22Rv1 (cell line): Measurements from ENCODE around the gene KRT24.

Experiments
- CTCF ChIP-seq: fragments of 450-650 bp; IDR thresholded peaks from 2 replicates; pipeline ENCODE4 v1.5.1; 2017; ENCODE audit warnings: mild to moderate bottlenecking
- ZFX ChIP-seq: fragments of 450-650 bp; IDR thresholded peaks from 2 replicates; pipeline ENCODE4 v1.6.1; 2017; ENCODE audit warnings: antibody characterized with exemption, borderline replicate concordance

- TF ChIP-seq CTCF (no peak), ZFX (no peak)
Measured at GRCh38 chr17:40679523-40679907, 24.0 kb downstream of the KRT24 start.
